Measurements from ENCODE around the gene ATP6V1C2.

DNA sequence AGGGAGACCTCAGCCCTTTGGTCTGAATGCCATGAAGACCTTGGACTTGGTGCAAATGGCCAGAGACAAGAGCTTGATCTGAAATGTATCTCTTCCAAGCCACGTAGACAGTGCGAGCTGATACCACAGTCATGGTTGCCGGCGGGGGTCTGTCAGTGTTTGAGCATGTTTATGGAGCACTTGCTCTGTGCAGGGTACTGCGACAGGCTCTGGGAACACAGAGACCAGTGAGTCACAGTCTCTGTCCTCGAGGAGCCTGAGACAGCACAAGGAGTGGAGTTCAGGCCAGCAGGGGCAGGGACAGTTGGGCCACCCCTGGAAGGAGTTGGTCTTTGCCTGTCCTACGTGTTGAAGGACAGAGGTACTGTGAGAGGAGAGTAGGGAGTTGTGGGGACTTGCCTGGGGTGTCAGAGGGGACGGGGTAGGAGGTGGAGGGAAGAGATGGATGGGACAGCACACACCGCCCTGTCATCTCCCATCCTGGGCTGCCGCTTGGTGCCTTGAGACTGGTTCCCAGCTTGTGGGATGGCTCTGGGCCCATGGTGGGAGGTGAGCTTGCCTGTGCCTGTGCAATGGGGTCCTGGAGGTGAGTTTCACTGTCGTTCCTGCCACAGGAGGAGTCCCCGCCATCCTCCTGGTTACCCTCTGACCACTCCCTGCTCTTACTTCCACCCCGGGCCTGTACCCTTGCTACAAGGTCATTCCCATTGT is 39.5 kb downstream of the ATP6V1C2 start:
- TF ChIP-seq CTCF (conservative IDR thresholded peaks at IDR 0.05) (no peak), ZFX (IDR thresholded peaks at IDR 0.05) (no peak)
